Testis (tissue), 2 donors: ENCODE results near the gene TENM4.

Experiments
- POLR2A ChIP-seq: fragments of 450-650 bp; IDR thresholded peaks from one replicate; pipeline ENCODE4 v1.6.1; 2017; ENCODE audit warnings: antibody characterized with exemption, mild to moderate bottlenecking, moderate library complexity
- TF ChIP-seq, protein P1 (sequence below), 3 experiments: fragments of 450-650 bp in 2 of 3; fragments of 200-600 bp in 1 of 3; sonication (generic) in 1 of 3; IDR thresholded peaks; one replicate each; pipeline ENCODE4 v1.5.1; 2016 to 2019; ENCODE audit warnings: antibody characterized with exemption in 3 of 3, mild to moderate bottlenecking in 2 of 3, moderate library complexity in 1 of 3

DNA sequence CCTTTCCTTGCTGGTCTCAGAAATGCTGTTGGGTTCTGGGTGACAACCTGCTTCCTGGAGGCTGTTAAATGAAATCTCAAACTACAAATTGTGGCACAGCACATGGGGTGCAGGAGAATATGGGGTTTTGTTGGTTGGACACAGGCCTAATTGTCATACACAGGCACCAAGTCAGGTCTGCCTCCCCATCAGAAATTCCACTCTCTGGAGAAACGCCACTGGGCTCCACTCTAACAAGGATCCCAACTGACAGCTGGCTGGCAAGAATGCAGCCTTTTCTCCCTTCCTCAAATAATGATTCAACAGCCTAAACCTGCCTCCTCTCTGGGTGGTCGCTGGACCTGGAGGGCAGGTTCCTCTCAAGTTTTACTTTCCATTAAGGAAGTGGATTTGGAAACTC, 688.3 kb downstream of the TENM4 start:
- TF ChIP-seq, protein P1, sequence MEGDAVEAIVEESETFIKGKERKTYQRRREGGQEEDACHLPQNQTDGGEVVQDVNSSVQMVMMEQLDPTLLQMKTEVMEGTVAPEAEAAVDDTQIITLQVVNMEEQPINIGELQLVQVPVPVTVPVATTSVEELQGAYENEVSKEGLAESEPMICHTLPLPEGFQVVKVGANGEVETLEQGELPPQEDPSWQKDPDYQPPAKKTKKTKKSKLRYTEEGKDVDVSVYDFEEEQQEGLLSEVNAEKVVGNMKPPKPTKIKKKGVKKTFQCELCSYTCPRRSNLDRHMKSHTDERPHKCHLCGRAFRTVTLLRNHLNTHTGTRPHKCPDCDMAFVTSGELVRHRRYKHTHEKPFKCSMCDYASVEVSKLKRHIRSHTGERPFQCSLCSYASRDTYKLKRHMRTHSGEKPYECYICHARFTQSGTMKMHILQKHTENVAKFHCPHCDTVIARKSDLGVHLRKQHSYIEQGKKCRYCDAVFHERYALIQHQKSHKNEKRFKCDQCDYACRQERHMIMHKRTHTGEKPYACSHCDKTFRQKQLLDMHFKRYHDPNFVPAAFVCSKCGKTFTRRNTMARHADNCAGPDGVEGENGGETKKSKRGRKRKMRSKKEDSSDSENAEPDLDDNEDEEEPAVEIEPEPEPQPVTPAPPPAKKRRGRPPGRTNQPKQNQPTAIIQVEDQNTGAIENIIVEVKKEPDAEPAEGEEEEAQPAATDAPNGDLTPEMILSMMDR (IDR thresholded peaks at IDR 0.05), result no peak
- no peak for TF ChIP-seq POLR2A
